Activated T-cell treated with anti-CD3 and anti-CD28 coated beads for 48 hours (primary cell): ENCODE results near the gene TUBAL3.
"Not testable (repeated sequence)": the region's sequence is repeated elsewhere in the genome, so short reads cannot be mapped to it uniquely, and the experiment has no call there.

Source experiments
- DNase-seq: peaks from one replicate; pipeline ENCODE4 v3.0.0-alpha.2; 2020; ENCODE audit warnings: low read depth

The TUBAL3 gene

DNA sequence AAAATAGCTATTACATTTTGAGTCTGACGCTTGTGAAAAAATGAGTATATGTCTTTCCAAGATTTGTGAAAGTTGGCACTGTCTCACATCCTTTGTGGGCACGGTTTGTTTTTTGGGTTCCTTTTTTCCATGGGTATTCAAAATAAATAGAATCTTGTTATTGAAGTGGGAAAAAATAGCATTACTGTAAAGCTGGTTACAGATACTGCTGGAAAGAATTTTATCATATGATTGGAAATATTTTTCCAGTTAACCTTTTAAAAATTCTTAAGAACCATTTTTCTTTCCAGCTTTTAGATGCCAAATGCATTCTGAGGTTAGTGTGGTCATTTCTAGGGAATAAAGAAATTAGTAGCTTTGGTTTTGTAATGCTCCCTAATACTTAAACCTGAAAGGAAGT, 19.1 kb upstream of the TUBAL3 start:
- DNase-seq, result no peak

DNA sequence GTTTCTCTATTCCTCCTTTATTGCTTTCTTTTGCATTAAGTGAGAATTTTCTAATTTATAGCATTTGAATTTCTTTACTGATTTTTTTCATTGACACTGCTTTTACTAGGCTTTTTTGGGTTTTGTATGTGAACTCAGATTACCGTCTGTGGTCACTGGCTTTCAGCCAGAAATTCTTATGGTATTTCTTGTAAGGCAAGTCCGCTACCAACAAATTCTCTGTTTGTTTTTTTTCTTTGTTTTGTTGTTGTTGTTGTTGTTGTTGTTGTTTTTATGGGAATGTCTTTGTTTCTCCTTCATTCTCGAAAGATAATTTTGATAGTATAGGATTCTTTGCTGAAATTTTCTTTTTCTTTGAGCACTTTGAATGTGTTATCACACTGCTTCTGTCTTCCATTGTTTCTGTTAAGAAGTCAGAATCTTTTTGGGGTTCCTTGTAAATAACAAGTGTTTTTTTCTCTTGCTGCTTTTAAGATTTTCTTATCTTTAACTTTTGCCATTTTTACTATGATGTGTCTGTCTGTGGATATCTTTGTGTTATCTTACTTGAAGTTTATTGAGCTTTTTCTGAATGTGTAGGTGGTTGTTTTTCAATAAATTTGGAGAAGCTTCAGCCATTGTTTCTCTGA, 15.0 kb upstream of the TUBAL3 start:
- no peak for DNase-seq

DNA sequence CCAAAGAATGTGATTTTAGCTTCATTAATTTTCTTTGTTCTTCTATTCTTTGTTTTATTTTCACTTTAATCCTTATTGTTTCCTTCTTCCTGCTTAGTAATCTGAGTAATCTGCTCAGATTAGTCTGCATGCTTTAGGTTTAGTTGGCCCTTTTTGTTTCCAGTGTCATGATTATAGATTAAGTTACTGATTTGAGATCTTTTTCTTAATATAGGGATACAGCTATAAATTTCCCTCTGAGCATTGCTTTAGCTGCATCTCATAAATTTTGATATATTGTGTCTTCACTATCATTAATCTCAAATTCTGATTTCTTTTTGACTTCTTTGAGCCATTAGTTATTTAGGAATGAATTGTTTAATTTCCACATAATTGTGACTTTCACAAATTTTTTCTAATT, 14.0 kb upstream of the TUBAL3 start:
- DNase-seq, result no peak

DNA sequence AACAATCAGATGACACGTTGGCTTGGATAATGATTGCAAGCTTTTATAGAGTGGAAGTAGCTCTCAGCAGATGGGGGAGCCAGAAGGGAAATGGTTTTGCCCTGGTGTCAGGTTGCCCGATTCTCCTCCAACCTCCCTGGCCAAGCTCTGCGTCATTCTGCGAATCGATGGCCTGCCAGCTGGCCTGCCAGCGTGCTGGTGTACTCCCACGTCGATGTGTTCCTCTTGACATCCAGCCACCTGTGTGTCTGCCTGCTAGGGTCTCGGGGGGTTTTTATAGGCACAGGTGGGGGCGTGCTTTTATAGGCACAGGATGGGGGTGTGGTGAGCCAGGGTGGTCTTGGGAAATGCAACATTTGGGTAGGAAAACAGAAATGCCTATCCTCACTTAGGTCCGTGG, 12.4 kb upstream of the TUBAL3 start:
- DNase-seq, result no peak

DNA sequence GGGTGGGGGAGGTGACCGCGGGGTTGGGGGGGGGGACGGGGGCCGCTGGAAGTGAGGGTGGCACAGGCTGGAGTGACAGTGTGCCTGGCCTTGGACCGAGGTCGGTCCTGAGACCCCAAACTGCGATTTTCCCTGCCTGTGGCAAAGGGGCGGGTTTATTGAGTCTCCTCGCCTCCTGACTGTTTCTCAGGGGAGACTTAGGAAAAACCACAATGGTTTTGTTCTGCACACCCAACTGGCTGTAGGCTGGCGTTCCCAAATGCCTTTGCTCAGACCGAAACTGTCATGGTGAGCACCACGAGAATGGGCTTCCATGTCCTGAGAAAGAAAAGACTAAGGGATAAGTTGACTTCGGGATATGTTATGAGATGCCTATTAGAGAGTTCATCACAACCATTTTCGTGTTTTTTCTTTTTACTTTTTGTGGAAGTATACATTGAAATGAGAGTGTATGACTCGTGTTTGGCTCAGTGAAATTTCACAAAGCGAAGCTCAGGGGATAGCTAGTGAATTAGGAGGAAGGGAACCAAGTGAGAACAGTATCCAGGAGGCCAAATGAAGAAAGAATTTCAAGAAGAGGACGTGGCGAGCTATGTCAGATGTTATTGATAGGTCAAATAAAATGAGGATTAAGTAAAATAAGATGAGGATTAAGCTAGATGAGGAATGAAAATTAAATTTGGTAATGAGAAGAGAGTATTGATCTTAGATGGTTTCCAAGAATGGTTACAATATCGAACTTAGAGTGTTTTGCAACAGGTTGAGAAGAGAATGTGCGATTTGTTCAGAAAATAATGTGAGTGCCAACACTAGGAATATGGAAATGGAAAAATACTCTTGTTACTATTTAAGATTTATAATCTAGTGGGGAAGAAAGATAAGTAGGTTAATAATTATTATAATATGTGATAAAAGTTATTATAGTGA, 8.6 kb upstream of the TUBAL3 start:
- no peak for DNase-seq

DNA sequence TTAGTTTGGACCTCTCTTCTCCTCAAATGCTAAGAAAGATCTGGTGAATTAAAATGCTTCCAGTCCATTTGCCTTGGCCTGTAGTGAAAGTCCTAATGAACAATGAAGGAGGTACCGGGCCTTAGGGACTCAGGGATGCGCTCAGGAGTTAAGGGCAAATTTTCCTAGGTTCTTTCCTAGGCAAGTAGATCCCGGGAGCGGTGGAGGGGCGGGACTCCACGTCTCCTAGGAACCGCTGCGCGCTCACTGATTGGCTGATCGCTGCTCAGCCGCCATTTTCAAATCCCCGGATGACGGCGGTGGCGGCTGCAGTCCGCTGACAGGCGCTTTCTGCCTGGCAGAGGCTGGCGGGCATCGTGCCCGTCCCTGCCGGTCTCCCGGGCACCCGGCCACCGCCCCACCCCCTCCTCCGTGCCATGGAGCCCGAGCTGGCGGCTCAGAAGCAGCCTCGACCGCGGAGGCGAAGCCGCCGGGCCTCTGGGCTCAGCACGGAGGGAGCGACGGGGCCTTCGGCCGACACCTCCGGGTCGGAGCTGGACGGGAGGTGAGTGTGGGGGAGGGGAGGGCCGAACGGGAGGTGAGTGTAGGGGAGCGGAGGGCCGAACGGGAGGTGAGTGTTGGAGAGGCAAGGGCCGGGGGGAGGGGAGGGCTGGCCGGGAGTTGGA, 7.8 kb upstream of the TUBAL3 start, which contains the start of gene NET1:
Gene NET1 (plus strand): TSS at position 281 of the 665 bp plus-strand sequence. CDS start 136 bp downstream, at position 417.
- DNase-seq, result peak; percentile 73

DNA sequence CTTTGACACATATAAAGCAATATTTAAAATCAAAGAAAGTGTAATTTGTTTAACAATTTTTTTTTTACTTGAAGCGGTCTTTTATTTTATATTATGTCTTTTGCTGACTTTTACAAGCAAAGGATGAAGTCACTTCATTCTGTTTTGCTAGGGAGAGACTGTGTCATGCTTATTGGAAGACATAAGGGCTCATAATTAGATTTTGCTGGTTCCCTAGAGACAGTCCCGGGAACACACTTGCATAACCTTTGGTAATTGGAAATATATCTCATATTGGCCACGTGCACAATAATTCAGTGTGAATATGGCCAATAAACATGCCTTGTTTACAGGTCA, 7.3 kb upstream of the TUBAL3 start:
- no peak for DNase-seq

DNA sequence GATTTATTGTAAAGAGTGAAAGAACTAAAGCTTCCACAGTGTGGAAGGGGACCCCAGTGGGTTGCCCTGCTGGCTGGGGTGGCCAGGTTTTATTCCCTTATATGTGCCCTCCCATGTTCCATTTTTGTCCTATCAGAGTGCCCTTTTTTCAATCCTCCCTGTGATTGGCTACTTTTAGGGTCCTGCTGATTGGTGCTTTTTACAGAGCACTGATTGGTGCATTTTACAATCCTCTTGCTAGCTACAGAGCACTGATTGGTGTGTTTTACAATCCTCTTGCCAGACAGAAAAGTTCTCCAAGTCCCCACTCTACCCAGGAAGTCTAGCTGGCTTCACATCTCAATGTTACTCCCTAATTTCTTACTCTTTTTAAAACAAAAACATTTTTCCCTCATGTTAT, 6.2 kb upstream of the TUBAL3 start:
- DNase-seq, result not testable (repeated sequence)

DNA sequence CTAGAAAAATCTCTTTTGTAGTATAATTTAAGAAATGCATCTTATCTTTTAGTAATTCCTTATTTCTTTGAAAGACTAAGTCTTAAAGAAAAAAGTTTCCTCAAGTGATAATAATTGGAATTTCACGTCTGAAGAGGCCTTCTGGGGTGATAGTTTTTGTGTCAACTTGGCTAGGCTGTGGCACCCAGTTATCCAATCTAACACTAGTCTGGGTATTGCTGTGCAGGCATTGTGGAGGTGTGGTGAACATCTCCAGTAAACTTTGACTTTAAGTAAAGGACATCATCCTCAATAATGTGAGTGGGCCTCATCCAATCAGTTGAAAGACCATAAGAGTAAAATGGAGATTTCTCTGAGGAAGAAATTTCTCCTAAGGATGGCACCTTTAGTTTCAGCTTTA, 2.3 kb upstream of the TUBAL3 start:
- no peak for DNase-seq

DNA sequence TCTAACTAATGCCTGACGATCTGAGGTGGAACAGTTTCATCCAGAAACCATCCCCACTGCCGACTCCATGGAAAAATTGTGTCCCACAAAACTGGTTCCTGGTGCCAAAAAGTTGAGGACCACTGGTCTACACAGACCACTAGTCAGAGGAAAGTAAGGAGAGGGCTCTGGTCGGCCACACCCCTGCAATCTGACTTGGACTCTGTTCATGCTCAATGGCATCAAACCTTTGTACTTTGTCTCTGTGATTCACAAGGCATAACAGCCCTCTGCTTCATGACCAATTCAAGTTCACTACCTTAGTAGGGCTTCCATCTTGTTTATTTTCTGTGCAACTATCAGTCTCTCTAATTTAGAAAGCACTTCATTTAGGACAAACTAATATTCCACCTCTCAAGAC, 1.8 kb downstream of the TUBAL3 start:
- DNase-seq, result no peak

DNA sequence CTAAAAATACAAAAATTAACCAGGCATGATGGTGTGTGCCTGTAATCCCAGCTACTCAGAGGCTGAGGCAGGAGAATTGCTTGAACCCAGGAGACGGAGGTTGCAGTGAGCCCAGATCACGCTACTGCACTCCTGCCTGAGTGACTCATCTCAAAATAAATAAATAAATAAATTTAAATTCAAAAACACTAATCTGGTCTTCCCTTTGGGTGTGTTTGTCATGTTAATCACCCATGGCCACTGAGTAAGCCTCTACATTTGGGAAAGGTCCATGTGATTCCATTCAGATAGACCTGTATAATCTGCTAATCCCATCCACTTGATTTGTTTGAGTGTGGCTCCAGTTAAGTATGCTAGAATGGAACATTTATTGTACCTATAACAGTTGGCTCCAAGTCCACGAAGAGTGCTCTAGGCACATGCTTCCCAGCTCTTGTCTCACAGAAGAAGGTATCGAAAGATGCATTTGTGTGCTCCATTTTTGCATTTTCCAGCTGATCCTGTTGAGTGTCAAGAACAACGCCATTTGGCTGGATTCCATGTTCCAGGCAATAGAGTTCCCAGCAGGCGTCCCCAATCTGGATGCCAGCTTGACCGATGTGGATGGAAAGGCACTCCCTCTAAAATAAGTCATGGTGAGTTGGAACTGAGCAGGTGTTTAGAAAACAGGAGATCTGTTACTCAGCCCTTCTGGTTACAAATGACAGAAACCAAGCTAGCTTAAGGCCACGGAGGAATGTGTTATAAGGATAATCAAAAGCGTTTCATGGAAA, 4.0 kb downstream of the TUBAL3 start:
- DNase-seq, result no peak

DNA sequence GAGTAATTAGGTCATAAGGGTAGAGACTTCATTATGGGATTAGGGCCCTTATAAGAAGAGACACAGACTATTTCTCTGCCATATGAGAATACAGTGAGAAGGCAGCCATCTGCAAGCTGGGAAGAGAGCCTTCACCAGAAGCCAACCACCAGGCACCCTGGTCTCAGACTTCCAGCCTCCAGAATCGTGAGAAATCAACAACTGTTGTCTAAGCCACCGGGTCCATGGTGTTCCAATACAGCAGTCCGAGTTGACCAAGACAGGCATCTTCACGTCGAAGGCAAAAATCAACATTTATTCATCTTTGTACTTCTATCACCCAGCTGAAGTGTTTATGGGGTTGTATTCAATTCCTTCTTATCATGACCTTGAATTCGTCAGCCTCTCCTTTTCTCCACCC, 5.3 kb downstream of the TUBAL3 start:
- DNase-seq, result no peak

DNA sequence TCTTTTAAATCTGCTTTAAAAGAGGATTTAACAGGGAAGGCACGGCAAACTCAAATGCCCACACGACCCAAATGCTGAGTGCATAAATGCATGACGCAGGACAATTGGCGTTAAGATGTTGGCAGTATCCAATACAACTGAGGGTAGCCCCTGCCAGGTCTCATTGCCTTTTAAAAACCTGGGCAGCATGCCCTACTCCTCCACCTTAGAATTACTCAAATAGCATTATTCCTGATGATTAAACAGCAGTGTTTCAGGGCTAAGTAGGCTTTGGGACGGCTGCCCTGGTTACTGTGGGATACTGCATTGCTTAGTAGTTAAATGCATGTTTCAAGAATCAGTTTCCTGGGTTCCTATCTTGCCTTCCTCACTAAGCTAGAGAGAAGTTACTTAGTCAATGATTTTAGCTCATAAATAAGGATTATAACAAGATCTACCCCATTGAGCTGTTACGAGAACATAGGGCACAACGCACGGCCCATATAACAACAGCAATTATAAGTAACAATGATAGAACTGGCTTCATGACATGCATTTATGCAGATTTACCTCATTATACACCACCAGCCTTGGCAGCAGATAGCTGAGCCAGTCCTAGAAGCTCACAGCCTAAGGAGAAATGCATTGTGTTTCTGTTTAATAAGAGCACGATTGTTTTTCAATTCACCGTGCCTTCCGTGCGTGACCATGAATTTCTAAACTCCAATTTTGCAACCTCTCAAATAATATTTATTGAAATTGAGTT, 7.9 kb downstream of the TUBAL3 start:
- no peak for DNase-seq

DNA sequence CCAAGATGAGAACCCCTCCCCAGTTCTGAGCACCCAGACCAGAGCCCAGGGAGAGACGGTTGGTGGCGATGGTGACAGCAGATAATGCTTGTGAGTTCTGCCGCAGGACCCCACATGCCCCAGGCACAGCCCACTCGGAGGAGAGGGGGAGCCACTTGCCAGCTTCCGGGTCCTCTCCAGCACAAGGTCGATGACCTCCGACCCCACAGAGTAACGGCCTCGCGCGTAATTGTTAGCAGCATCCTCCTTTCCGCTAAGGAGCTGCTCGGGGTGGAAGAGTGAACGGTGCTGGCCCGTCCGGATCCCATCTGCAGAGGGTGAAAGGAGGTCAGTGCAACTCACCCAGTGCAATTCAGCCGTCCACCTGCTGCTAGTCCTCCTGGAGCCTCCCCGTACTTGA, 9.5 kb downstream of the TUBAL3 start:
- no peak for DNase-seq

DNA sequence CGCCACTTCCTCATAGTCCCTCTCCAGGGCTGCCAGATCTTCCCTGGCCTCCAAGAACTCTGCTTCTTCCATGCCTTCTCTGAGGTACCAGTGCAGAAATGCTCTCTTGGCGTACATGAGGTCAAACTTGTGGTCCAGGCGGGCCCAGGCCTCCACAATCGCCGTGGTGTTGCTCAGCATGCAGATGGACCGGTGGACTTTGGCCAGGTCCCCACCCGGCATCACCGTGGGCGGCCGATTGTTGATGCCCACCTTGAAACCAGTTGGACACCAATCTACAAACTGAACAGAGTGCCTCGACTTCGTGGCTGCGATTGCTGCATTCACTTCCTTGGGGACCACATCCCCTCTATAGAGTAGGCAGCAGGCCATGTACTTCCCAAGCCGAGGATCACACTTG, 11.1 kb downstream of the TUBAL3 start:
- DNase-seq, result no peak

DNA sequence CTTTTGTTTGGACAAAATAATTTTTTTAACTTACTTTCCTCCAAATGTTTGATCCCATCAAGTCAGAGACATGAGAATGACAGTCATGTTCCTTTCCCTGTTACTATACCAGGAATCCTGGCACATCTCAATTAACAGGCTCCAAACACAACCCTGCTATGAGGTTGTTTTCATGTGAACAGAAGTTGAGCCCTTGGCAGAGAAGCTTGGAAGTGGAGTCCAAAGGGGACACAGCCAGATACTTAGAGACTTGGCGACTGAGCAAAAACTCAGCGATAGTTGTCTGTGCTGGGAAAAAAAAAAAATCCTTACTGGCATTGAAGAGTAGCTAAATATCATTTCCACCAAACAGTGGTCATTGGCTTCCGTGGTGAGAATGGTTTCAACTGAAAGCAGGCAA, 12.8 kb downstream of the TUBAL3 start:
- DNase-seq, result no peak

DNA sequence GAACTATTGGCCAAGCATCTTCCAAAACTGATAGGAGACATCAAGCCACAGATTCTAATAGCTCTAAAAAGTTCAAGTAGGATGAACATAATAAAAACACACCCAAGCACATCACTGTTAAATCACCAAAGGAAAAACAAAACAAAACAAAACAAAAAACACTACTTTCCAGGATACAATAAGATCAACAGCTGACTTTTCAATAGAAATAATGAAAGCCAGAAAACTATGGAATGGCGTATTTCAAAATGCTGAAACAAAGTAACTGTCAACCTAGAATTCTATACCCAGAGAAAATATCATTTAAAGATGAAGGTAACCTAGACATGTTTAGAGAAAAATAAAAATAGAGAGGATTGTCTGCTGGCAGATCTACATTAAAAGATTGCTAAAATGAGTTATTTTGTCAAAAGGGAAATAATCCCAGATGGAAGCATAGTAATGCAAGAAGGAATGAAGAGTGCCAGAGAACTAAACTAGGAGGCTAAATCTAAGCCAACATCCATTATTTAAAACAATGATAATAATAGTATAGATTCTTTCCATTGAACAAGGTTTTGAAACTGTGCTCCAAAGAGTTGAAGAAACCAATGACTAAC, 13.9 kb downstream of the TUBAL3 start:
- DNase-seq, result no peak

DNA sequence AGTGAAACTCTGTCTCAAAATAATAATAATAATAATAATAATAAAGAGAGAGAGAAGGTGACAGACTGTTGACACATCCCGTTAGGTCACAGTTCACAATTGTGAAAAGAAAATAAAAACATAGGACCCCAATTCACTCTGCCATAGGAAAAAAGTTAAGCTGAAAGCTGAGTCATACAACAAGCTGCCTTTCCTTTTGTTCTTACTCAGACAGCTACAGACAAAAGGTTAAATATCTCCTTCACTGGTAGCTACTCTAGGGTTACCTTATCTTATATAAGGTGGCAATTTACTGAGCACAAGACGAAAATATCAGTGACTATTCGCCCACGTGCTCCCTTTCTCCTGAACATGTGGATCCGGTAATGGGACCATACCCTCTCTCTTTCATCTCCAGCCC, 17.5 kb downstream of the TUBAL3 start:
- DNase-seq, result no peak

DNA sequence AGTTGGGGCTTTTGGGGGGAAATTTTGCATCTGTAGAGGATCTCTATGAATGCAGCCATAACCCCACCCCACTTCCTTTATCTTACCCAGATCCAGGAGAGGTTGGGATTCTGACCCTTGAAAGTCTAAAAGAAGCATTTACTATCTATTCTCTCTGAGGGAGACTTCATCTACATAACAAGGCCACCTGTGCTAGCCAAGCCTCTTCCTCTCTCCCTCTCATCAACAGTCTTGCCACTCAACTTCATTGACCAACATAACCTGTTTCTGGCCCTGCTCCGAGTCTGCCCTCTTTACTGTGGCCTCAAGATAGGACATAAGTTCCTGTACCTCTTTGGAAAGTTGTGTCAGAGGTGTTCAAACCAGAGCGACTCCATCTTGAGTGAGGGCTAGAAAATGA, 19.4 kb downstream of the TUBAL3 start:
- no peak for DNase-seq

DNA sequence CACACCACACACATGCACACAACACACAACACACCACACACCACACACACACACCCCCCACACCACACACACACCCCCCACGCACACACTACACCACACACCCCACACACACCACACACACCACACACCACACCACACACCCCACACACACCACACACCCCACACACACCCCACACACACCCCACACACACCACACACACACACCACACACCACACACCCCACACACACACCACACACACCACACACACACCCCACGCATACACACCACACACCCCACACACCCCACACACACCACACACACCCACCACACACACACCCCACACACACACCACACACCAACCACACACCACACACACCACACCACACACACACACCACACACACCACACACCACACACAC, 23.4 kb downstream of the TUBAL3 start:
- no peak for DNase-seq

DNA sequence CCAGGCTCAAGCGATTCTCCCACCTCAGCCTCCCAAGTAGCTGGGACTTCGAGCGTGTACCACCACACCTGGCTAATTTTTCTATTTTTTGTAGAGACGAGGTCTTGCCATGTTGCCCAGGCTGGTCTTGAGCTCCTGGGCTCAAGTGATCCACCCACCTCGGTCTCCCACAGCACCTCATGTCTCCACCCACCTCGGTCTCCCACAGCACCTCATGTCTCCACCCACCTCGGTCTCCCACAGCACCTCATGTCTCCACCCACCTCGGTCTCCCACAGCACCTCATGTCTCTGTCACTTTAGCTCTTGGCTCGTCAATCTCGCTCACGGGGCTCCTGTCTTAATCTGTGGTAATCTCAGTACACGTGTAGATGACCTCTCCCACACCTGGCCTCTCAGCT, 24.2 kb downstream of the TUBAL3 start:
- not testable (repeated sequence) for DNase-seq
